GM06990 (cell line): ENCODE measurements around the gene GSTM1.

Experiments used
- DNase-seq: peaks from one replicate; pipeline ENCODE4 v3.0.0-alpha.2; 2011; ENCODE audit not compliant: insufficient read length; ENCODE audit errors: extremely low read depth
- H3K27me3 ChIP-seq: replicated peaks from 2 replicates; pipeline ENCODE4 v1.6.0; 2011; ENCODE audit warnings: low read length; ENCODE audit not compliant: control insufficient read depth, insufficient read depth
- H3K36me3 ChIP-seq: 2 replicates; pipeline ENCODE4 v1.5.1; 2011; ENCODE audit warnings: low read length; ENCODE audit not compliant: control insufficient read depth, insufficient read depth
- H3K4me3 ChIP-seq: replicated peaks from 2 replicates; pipeline ENCODE4 v1.5.1; 2011; ENCODE audit warnings: low read depth, mild to moderate bottlenecking, control low read depth, low read length
- TF ChIP-seq, protein P1 (sequence below): IDR thresholded peaks from 2 replicates; pipeline ENCODE4 v1.5.1; 2011; ENCODE audit warnings: low read length, control low read depth, mild to moderate bottlenecking, inconsistent platforms; ENCODE audit not compliant: insufficient read depth, poor library complexity, severe bottlenecking

Gene GSTM1

DNA sequence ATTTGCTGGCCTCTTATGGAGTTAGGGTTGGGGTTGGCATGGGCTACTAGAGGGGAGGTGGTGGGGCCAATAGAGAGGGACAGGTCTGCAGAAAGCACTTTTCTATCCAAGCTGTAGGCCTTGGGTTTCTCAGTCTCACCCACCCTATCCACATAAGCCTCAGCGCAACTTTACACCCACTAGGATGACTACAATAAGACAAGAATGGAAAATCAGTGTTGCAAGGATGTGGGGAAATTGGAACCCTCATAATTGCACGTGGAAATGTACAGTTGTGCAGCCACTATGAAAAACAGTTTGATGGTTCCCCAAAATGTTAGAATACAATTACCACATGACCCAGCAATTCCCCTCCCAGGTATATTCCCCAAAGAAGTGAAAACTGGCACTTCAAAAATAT, 45.8 kb upstream of the GSTM1 start:
- no peak for DNase-seq

DNA sequence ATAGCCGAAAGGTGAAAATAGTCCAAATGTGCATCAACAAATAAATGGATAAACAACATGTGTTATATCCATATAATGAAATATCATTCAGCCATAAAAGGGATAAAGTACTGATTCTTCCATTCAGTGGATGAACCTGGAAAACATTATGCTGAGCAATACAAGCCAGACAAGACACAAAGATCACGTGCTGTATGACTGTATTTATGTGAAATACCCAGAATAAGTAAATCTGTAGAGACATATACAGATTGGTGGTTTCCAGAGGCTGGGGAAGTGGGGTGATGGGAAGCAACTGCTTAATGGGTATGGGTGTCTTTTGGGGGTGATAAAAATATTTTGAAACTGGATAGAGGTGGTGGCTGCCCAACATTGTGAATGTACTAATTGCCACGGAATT, 45.0 kb upstream of the GSTM1 start:
- no peak for DNase-seq
- Histone ChIP-seq H3K27me3 (no peaks in the 10 kb centered on the region), H3K4me3 (no peak overlapping the region), H3K36me3 (no peaks in the 10 kb centered on the region)
- TF ChIP-seq, protein P1, sequence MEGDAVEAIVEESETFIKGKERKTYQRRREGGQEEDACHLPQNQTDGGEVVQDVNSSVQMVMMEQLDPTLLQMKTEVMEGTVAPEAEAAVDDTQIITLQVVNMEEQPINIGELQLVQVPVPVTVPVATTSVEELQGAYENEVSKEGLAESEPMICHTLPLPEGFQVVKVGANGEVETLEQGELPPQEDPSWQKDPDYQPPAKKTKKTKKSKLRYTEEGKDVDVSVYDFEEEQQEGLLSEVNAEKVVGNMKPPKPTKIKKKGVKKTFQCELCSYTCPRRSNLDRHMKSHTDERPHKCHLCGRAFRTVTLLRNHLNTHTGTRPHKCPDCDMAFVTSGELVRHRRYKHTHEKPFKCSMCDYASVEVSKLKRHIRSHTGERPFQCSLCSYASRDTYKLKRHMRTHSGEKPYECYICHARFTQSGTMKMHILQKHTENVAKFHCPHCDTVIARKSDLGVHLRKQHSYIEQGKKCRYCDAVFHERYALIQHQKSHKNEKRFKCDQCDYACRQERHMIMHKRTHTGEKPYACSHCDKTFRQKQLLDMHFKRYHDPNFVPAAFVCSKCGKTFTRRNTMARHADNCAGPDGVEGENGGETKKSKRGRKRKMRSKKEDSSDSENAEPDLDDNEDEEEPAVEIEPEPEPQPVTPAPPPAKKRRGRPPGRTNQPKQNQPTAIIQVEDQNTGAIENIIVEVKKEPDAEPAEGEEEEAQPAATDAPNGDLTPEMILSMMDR: no peak

More for the DNA sequence above, 45.8 kb upstream of the GSTM1 start:
- Histone ChIP-seq H3K27me3 (no peaks in the 10 kb centered on the region), H3K4me3 (no peak overlapping the region), H3K36me3 (no peaks in the 10 kb centered on the region)
- TF ChIP-seq, protein P1: no peak

DNA sequence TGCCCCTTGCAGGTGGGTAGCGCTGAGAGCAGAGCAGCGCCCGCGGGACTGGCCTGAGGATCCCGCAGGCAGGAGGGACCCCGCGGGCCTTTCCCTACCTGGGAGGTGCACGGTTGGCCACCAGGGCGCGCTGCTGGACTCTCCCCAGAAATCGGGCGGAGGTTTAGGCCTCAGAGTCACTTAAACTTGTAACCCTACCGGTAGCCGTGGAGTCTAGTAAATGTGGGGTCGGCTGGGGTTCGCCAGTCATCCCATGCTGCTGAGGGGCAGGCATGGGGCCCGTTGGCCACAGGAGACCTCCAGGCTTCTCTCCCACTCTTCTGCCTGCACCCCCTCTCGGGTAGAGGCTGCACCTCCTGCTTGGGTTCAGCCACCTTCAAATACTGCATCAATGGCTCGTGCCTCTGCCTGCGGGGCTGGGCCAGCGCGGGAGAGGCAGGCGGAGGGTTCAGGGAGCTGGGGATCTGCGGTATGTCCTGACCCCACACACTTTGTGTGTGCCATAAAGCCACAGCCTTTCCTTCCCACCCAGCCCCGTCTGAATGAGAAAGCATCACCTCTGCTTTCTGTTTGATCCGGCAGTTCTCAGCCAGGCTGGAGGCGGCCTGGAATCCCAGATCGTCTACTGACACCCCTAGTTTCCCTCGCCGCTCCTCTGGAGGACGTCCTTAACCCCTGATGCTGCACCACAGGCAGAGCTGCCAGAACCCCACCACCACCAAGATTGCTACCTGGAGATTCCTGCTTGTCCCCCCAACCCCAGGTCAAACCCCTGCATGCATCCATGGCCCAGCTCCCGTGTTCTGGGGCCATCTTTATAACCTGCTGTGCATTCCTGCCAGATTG, 44.0 kb upstream of the GSTM1 start:
- TF ChIP-seq, protein P1: peak; percentile 95
- no peaks in the 10 kb centered on the region for H3K27me3 ChIP-seq
- H3K36me3 ChIP-seq: no peaks in the 10 kb centered on the region
- peak; percentile 82 for DNase-seq
- H3K4me3 ChIP-seq: no peak overlapping the region

DNA sequence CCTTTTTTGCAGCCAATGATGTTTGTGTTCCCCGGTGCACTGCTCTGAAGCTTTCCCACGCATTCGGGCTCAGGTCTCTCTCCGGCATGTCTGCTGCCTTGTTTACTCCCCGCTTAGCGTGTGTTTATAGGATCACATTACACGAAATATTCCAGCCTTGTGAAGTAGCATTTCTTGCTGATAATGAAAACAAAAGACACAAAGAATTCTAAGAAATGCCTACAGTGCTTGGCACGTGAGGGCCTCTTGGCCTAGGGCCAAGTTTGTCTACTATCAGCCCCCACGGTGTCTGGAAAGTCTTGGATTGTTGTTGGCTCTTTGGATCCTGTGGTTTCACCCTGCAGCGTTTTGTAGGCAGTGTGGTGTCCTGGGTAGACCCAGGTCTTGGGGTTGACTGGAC, 42.9 kb upstream of the GSTM1 start:
- Histone ChIP-seq H3K36me3 (no peaks in the 10 kb centered on the region), H3K4me3 (no peak overlapping the region), H3K27me3 (no peaks in the 10 kb centered on the region)
- TF ChIP-seq, protein P1: no peak
- DNase-seq: no peak

DNA sequence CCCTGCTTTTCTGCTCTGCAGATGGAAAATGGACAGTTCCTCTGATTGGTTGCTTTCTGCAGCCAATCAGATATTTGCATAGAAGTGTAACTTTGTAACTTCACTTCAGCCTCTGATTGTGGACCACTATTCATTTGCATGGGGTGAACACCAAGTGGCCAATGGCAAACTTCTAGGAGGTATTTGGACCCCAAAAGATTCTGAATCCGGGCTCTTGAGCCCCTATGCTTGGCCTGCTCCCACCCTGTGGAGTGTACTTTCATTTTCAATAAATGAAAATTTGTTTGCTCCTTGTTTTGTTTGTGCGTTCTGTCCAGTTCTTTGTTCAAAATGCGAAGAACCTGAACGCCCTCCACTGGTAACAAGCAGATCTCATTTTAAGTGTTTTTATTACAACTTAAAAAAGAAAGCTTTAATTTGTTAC, 38.1 kb upstream of the GSTM1 start:
- Histone ChIP-seq H3K27me3 (no peaks in the 10 kb centered on the region), H3K36me3 (no peaks in the 10 kb centered on the region), H3K4me3 (no peak overlapping the region)
- no peak for DNase-seq
- TF ChIP-seq, protein P1: peak; percentile 15
